ENCODE measurements around the gene APLF.

Gene APLF

DNA sequence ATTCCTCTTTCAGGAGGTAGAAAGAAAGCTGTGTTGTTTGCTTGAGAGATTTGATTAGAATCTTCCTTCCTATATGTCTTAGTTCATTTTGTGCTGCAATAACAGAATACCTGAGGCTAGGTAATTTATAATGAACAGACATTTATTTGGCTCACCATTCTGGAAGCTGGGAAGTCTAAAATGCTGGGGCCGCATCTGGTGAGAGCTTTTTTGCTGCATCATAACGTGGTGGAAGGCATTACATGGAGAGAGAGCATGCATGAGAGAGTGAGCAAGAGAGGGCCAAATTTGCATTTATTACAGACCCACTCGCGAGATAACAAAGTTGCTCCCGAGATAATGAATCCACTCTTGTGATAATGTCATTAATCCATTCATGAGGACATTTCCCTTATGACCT lies 34.4 kb downstream of the APLF start:
- no peak overlapping the region for H4K91ac ChIP-seq (ENCODE audit: low read depth, low read length)
- no peak overlapping the region for H2BK120ac ChIP-seq (ENCODE audit: insufficient read depth, low read length, poor library complexity)
- H3K9me3 ChIP-seq (ENCODE audit: insufficient read depth, low read depth, low read length) = no peaks in the 10 kb centered on the region
- WGBS (ENCODE audit: extremely low coverage, insufficient coverage, insufficient read length) = no CpG with 5 or more reads among the region's 5 CpGs
- no peaks in the 10 kb centered on the region for H3K4me1 ChIP-seq (ENCODE audit: control insufficient read depth in 1 of 2, insufficient read depth in 2 of 2, low read length in 2 of 2)
- H3K18ac ChIP-seq (ENCODE audit: low read length) = no peak overlapping the region
- H3K14ac ChIP-seq (ENCODE audit: low read length) = no peak overlapping the region
- H3K27ac ChIP-seq (ENCODE audit: low read depth, low read length) = no peak overlapping the region
- H3K4me2 ChIP-seq (ENCODE audit: low read length) = no peak overlapping the region
- no peak overlapping the region for H4K12ac ChIP-seq (ENCODE audit: low read depth, low read length)
- H3K4me3 ChIP-seq (ENCODE audit: low read depth, low read length) = no peak overlapping the region
- no peaks in the 10 kb centered on the region for H3K79me1 ChIP-seq (ENCODE audit: low read length)
- no peak overlapping the region for H2BK5ac ChIP-seq (ENCODE audit: low read depth, low read length, poor library complexity)
- H2BK12ac ChIP-seq (ENCODE audit: low read length) = no peak overlapping the region
- no peak overlapping the region for H3K4ac ChIP-seq (ENCODE audit: low read depth, low read length)
- no peaks in the 10 kb centered on the region for H3K36me3 ChIP-seq (ENCODE audit: control insufficient read depth in 1 of 2, insufficient read depth in 2 of 2, low read length in 2 of 2)
- H2AK5ac ChIP-seq (ENCODE audit: low read length) = no peak overlapping the region
- H3K9ac ChIP-seq (ENCODE audit: low read length) = no peak overlapping the region
- no peak overlapping the region for H2AFZ ChIP-seq (ENCODE audit: insufficient read depth, low read length, poor library complexity)
- H3K27me3 ChIP-seq (ENCODE audit: insufficient read depth, low read length) = no peaks in the 10 kb centered on the region
- H3K79me2 ChIP-seq (ENCODE audit: control insufficient read depth, insufficient read depth, low read length, poor library complexity) = no peaks in the 10 kb centered on the region
- DNase-seq = no peak
- H3K23ac ChIP-seq (ENCODE audit: low read length) = no peak overlapping the region
- H4K8ac ChIP-seq (ENCODE audit: low read depth, low read length) = no peak overlapping the region

DNA sequence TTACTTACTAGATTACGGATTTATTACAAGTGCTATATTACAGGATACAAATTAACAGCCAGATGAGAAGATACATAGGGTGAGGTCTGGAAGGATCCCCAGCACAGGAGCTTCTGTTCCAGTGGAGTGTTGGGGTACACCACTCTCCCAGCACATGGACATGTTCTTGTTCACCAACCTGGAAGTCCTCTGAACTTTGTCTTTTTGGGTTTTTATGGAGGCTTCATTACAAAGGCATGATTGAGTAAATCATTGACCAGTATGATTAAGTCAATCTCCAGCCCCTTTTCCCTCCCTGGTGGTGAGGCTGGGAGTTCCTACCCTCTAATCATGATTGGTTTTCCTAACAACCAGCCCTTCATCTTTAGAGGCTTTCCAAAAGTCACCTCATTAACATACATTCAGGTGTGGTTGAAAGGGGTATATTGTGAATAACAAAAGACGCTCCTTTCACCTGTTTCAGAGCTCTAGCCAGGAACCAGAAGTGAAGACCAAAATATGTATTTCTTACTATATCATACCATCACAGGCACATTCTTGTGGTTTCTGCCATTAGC lies 38.3 kb downstream of the APLF start:
- H2AFZ ChIP-seq (ENCODE audit: insufficient read depth, low read length, poor library complexity) = no peak overlapping the region
- H3K27me3 ChIP-seq (ENCODE audit: insufficient read depth, low read length) = no peaks in the 10 kb centered on the region
- H4K8ac ChIP-seq (ENCODE audit: low read depth, low read length) = no peak overlapping the region
- H3K4me3 ChIP-seq (ENCODE audit: low read depth, low read length) = no peak overlapping the region
- no peak overlapping the region for H3K23ac ChIP-seq (ENCODE audit: low read length)
- H2BK120ac ChIP-seq (ENCODE audit: insufficient read depth, low read length, poor library complexity) = no peak overlapping the region
- H3K36me3 ChIP-seq (ENCODE audit: control insufficient read depth in 1 of 2, insufficient read depth in 2 of 2, low read length in 2 of 2) = no peaks in the 10 kb centered on the region
- H3K4me1 ChIP-seq (ENCODE audit: control insufficient read depth in 1 of 2, insufficient read depth in 2 of 2, low read length in 2 of 2) = no peaks in the 10 kb centered on the region
- no peak overlapping the region for H3K14ac ChIP-seq (ENCODE audit: low read length)
- no peak overlapping the region for H3K18ac ChIP-seq (ENCODE audit: low read length)
- no CpG with 5 or more reads among the region's 2 CpGs for WGBS (ENCODE audit: extremely low coverage, insufficient coverage, insufficient read length)
- H3K27ac ChIP-seq (ENCODE audit: low read depth, low read length) = no peak overlapping the region
- no peak for DNase-seq
- H3K79me2 ChIP-seq (ENCODE audit: control insufficient read depth, insufficient read depth, low read length, poor library complexity) = no peaks in the 10 kb centered on the region
- H3K4ac ChIP-seq (ENCODE audit: low read depth, low read length) = no peak overlapping the region
- H4K91ac ChIP-seq (ENCODE audit: low read depth, low read length) = no peak overlapping the region
- H3K79me1 ChIP-seq (ENCODE audit: low read length) = no peaks in the 10 kb centered on the region
- H2BK5ac ChIP-seq (ENCODE audit: low read depth, low read length, poor library complexity) = no peak overlapping the region
- no peak overlapping the region for H3K9ac ChIP-seq (ENCODE audit: low read length)
- H2BK12ac ChIP-seq (ENCODE audit: low read length) = no peak overlapping the region
- H4K12ac ChIP-seq (ENCODE audit: low read depth, low read length) = no peak overlapping the region
- no peaks in the 10 kb centered on the region for H3K9me3 ChIP-seq (ENCODE audit: insufficient read depth, low read depth, low read length)
- H2AK5ac ChIP-seq (ENCODE audit: low read length) = no peak overlapping the region
- H3K4me2 ChIP-seq (ENCODE audit: low read length) = no peak overlapping the region

DNA sequence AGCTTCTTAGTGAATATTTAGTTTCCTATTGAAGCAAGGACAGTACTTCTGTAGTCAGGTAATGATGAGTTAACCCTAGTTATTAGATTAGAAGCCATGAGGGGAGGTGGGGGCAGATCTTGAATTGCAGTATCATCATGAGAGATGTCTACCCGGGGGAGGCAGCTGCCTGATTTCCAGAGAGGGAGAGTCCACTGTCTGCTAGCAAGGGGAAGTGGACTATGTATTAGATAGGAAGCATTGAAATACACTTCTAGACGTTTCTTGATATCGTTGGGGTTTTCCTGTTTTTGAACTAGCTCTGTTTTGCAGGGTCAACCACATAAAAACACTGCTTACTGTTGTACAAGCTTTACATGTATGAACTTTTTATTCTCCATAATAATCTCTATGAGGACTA lies 38.8 kb downstream of the APLF start:
- H3K4ac ChIP-seq (ENCODE audit: low read depth, low read length) = no peak overlapping the region
- H3K23ac ChIP-seq (ENCODE audit: low read length) = no peak overlapping the region
- H2AK5ac ChIP-seq (ENCODE audit: low read length) = no peak overlapping the region
- H3K9me3 ChIP-seq (ENCODE audit: insufficient read depth, low read depth, low read length) = no peaks in the 10 kb centered on the region
- H2BK12ac ChIP-seq (ENCODE audit: low read length) = no peak overlapping the region
- no peaks in the 10 kb centered on the region for H3K4me1 ChIP-seq (ENCODE audit: control insufficient read depth in 1 of 2, insufficient read depth in 2 of 2, low read length in 2 of 2)
- H3K14ac ChIP-seq (ENCODE audit: low read length) = no peak overlapping the region
- H3K27me3 ChIP-seq (ENCODE audit: insufficient read depth, low read length) = no peaks in the 10 kb centered on the region
- H3K79me2 ChIP-seq (ENCODE audit: control insufficient read depth, insufficient read depth, low read length, poor library complexity) = no peaks in the 10 kb centered on the region
- H3K18ac ChIP-seq (ENCODE audit: low read length) = no peak overlapping the region
- no peak overlapping the region for H4K91ac ChIP-seq (ENCODE audit: low read depth, low read length)
- no peaks in the 10 kb centered on the region for H3K79me1 ChIP-seq (ENCODE audit: low read length)
- H4K8ac ChIP-seq (ENCODE audit: low read depth, low read length) = no peak overlapping the region
- no peak overlapping the region for H4K12ac ChIP-seq (ENCODE audit: low read depth, low read length)
- no peak overlapping the region for H2BK120ac ChIP-seq (ENCODE audit: insufficient read depth, low read length, poor library complexity)
- no peak overlapping the region for H2AFZ ChIP-seq (ENCODE audit: insufficient read depth, low read length, poor library complexity)
- DNase-seq = no peak
- no peak overlapping the region for H3K27ac ChIP-seq (ENCODE audit: low read depth, low read length)
- H2BK5ac ChIP-seq (ENCODE audit: low read depth, low read length, poor library complexity) = no peak overlapping the region
- WGBS (ENCODE audit: extremely low coverage, insufficient coverage, insufficient read length) = no CpG with 5 or more reads among the region's 3 CpGs
- no peak overlapping the region for H3K4me2 ChIP-seq (ENCODE audit: low read length)
- no peak overlapping the region for H3K4me3 ChIP-seq (ENCODE audit: low read depth, low read length)
- no peak overlapping the region for H3K9ac ChIP-seq (ENCODE audit: low read length)
- H3K36me3 ChIP-seq (ENCODE audit: control insufficient read depth in 1 of 2, insufficient read depth in 2 of 2, low read length in 2 of 2) = no peaks in the 10 kb centered on the region

DNA sequence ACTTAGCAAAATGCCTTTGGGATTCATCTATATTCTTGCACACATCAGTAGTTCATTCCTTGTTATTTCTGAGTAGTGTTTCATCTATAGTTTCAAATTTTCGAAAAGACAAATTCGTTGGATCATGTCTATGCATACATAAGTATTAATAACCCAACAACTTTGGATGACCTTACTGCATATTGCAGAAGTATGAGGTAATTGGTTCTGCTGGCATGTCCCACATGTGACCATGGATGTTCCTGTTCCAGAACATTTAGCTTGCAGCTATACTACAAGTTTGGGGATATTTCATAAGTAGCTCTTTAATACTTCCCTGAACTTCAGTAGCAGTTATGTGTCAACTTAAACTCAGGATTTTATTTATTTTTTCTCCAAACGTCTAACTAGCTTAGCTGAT lies 44.9 kb downstream of the APLF start:
- Histone ChIP-seq H3K9ac (ENCODE audit: low read length) (no peak overlapping the region), H3K14ac (ENCODE audit: low read length) (no peak overlapping the region), H4K8ac (ENCODE audit: low read depth, low read length) (no peak overlapping the region), H3K4me3 (ENCODE audit: low read depth, low read length) (no peak overlapping the region), H2AK5ac (ENCODE audit: low read length) (no peak overlapping the region), H3K36me3 (ENCODE audit: control insufficient read depth in 1 of 2, insufficient read depth in 2 of 2, low read length in 2 of 2) (no peaks in the 10 kb centered on the region), H2AFZ (ENCODE audit: insufficient read depth, low read length, poor library complexity) (no peak overlapping the region), H3K9me3 (ENCODE audit: insufficient read depth, low read depth, low read length) (no peaks in the 10 kb centered on the region), H2BK5ac (ENCODE audit: low read depth, low read length, poor library complexity) (no peak overlapping the region), H3K18ac (ENCODE audit: low read length) (no peak overlapping the region), H3K27ac (ENCODE audit: low read depth, low read length) (no peak overlapping the region), H3K23ac (ENCODE audit: low read length) (no peak overlapping the region), H4K91ac (ENCODE audit: low read depth, low read length) (no peak overlapping the region), H3K79me2 (ENCODE audit: control insufficient read depth, insufficient read depth, low read length, poor library complexity) (no peaks in the 10 kb centered on the region), H2BK12ac (ENCODE audit: low read length) (no peak overlapping the region), H3K79me1 (ENCODE audit: low read length) (no peaks in the 10 kb centered on the region), H3K4ac (ENCODE audit: low read depth, low read length) (no peak overlapping the region), H2BK120ac (ENCODE audit: insufficient read depth, low read length, poor library complexity) (no peak overlapping the region), H3K27me3 (ENCODE audit: insufficient read depth, low read length) (no peaks in the 10 kb centered on the region), H3K4me2 (ENCODE audit: low read length) (no peak overlapping the region), H3K4me1 (ENCODE audit: control insufficient read depth in 1 of 2, insufficient read depth in 2 of 2, low read length in 2 of 2) (no peaks in the 10 kb centered on the region), H4K12ac (ENCODE audit: low read depth, low read length) (no peak overlapping the region)
- DNase-seq = no peak
- WGBS (ENCODE audit: extremely low coverage, insufficient coverage, insufficient read length) = no CpG with 5 or more reads among the region's 3 CpGs

Measured in trophoblast cell (in vitro differentiated cells and primary cell).